SK-N-DZ (cell line): ENCODE measurements around the gene RIMBP2.
"Not testable (repeated sequence)": the region's sequence is repeated elsewhere in the genome, so short reads cannot be mapped to it uniquely, and the experiment has no call there.

ENCODE experiments used
- DNase-seq: peaks from one replicate; pipeline ENCODE4 v3.0.0-alpha.2; 2015; ENCODE audit warnings: low spot score

Gene RIMBP2

GRCh38 chr12:130706885-130707570 lies 9.1 kb downstream of the RIMBP2 start:
- DNase-seq = no peak

GRCh38 chr12:130706311-130706710 lies 9.8 kb downstream of the RIMBP2 start:
- DNase-seq = no peak

- no peak for DNase-seq
Measured at GRCh38 chr12:130705178-130705822, 10.8 kb downstream of the RIMBP2 start.

- DNase-seq = no peak
Measured at GRCh38 chr12:130704606-130705005, 11.5 kb downstream of the RIMBP2 start.

GRCh38 chr12:130703733-130704375 lies 12.2 kb downstream of the RIMBP2 start:
- no peak for DNase-seq

- peak; percentile 59 for DNase-seq
Measured at GRCh38 chr12:130702966-130703732, 12.9 kb downstream of the RIMBP2 start.

- DNase-seq = no peak
Measured at GRCh38 chr12:130701402-130701744, 14.7 kb downstream of the RIMBP2 start.

GRCh38 chr12:130700492-130701401 lies 15.4 kb downstream of the RIMBP2 start:
- DNase-seq = no peak

GRCh38 chr12:130698106-130698505 lies 18.0 kb downstream of the RIMBP2 start:
- DNase-seq = no peak

- no peak for DNase-seq
Measured at GRCh38 chr12:130696379-130697100, 19.6 kb downstream of the RIMBP2 start.

GRCh38 chr12:130695061-130695460 lies 21.0 kb downstream of the RIMBP2 start:
- DNase-seq = no peak

- DNase-seq = peak; percentile 56
Measured at GRCh38 chr12:130689408-130690405, 26.4 kb downstream of the RIMBP2 start.

GRCh38 chr12:130688999-130689398 lies 27.1 kb downstream of the RIMBP2 start:
- DNase-seq = not testable (repeated sequence)

GRCh38 chr12:130687796-130688778 lies 28.0 kb downstream of the RIMBP2 start:
- no peak for DNase-seq

- DNase-seq = no peak
Measured at GRCh38 chr12:130687190-130687589, 28.9 kb downstream of the RIMBP2 start.

- peak; percentile 58 for DNase-seq
Measured at GRCh38 chr12:130686511-130686991, 29.5 kb downstream of the RIMBP2 start.

GRCh38 chr12:130685850-130686249 lies 30.2 kb downstream of the RIMBP2 start:
- no peak for DNase-seq
